GM12878 (cell line): ENCODE results near the gene KMT2B. TPM values are rescaled to one million over a fixed set of nuclear protein-coding genes. Genes with fewer than 3 reads are reported as not detected.

Experiments used
- ATAC-seq: fragments of 200-7000 bp; cut with Tn5 transposase; 3 replicates; pipeline ENCODE4 v1.9.1; 2020; ENCODE audit warnings: mild to moderate bottlenecking, moderate library complexity
- BruUV-seq: library from RNA; stranded (reverse); fragments of 400-500 nt; replicated peaks from 2 replicates; lab custom pipeline; 2021; lab: Mats Ljungman, UMichigan
- CTCF ChIA-PET: fragments of 300-600 bp; sonication (Branson Sonifier 250); formaldehyde crosslinking; extraction: SDS; loops from one replicate; lab custom pipeline; 2021; ENCODE audit warnings: inconsistent platforms; lab: Yijun Ruan, JAX
- POLR2A ChIA-PET: fragments of 350-600 bp; formaldehyde crosslinking; extraction: SDS; loops from one replicate; lab custom pipeline; 2021; ENCODE audit warnings: inconsistent platforms; lab: Charles Lee
- RAD21 ChIA-PET: fragments of 300-600 bp; sonication (Branson Sonifier 250); formaldehyde crosslinking; loops from one replicate; lab custom pipeline; 2023; ENCODE audit warnings: antibody characterized with exemption; ENCODE audit not compliant: unreplicated experiment; lab: Charles Lee
- SMC1A ChIA-PET: fragments of 300-600 bp; sonication (Branson Sonifier 250); formaldehyde crosslinking; loops from one replicate; lab custom pipeline; 2023; ENCODE audit not compliant: unreplicated experiment, uncharacterized antibody; lab: Charles Lee
- DNase-seq: peaks from one replicate; pipeline ENCODE4 v3.0.0-alpha.2; 2011; ENCODE audit warnings: low read depth, low spot score
- FAIRE-seq: peaks from 3 replicates; lab custom pipeline; 2011; peaks lifted over from hg19 to GRCh38; lab: Jason Lieb, UNC
- H2AFZ ChIP-seq: 2 replicates; pipeline ENCODE4 v1.6.0; 2011; ENCODE audit warnings: low read depth, low read length, control low read depth; ENCODE audit not compliant: control insufficient read depth
- H3K27ac ChIP-seq: 2 replicates; pipeline ENCODE4 v1.5.1; 2011; ENCODE audit warnings: control low read depth; ENCODE audit not compliant: control insufficient read depth, insufficient read depth
- H3K27me3 ChIP-seq, 2 experiments: replicated peaks in 1 of 2; 2 replicates each; pipeline versions ENCODE4 v1.6.0 to v1.6.1; 2011; ENCODE audit warnings: low read length in 1 of 2; ENCODE audit not compliant: control insufficient read depth in 2 of 2, insufficient read depth in 2 of 2
- H3K36me3 ChIP-seq, 2 experiments: 2 replicates each; pipeline ENCODE4 v1.5.1; 2011; ENCODE audit warnings: low read length in 1 of 2; ENCODE audit not compliant: control insufficient read depth in 2 of 2, insufficient read depth in 2 of 2
- H3K4me1 ChIP-seq: 2 replicates; pipeline ENCODE4 v1.6.1; 2011; ENCODE audit warnings: mild to moderate bottlenecking, low read length, moderate library complexity, mixed read lengths; ENCODE audit not compliant: control insufficient read depth, insufficient read depth
- H3K4me2 ChIP-seq: 2 replicates; pipeline ENCODE4 v1.6.0; 2011; ENCODE audit warnings: control low read depth; ENCODE audit not compliant: control insufficient read depth, insufficient read depth
- H3K4me3 ChIP-seq: fragments of 200-600 bp; sonication (generic); 2 replicates; pipeline ENCODE4 v1.5.1; 2016
- H3K79me2 ChIP-seq: 2 replicates; pipeline ENCODE4 v1.6.0; 2011; ENCODE audit warnings: low read length; ENCODE audit not compliant: control insufficient read depth, insufficient read depth
- H3K9ac ChIP-seq: 2 replicates; pipeline ENCODE4 v1.8.0; 2011; ENCODE audit warnings: low read length, control low read depth, mixed read lengths; ENCODE audit not compliant: control insufficient read depth, insufficient read depth
- H3K9me3 ChIP-seq: replicated peaks from 3 replicates; pipeline ENCODE4 v1.5.1; 2011; ENCODE audit warnings: mild to moderate bottlenecking, low read length; ENCODE audit not compliant: control insufficient read depth, insufficient read depth
- H4K20me1 ChIP-seq: 2 replicates; pipeline ENCODE4 v1.6.0; 2011; ENCODE audit not compliant: control insufficient read depth, insufficient read depth
- BMI1 ChIP-seq: fragments of 450-650 bp; IDR thresholded peaks from 2 replicates; pipeline ENCODE4 v1.6.1; 2016; ENCODE audit warnings: mild to moderate bottlenecking, moderate library complexity, borderline replicate concordance
- BRCA1 ChIP-seq: IDR thresholded peaks from 2 replicates; pipeline ENCODE4 v1.6.1; 2011; ENCODE audit warnings: low read depth, low read length, improper control_type of control experiment
- CREM ChIP-seq: IDR thresholded peaks from 2 replicates; pipeline ENCODE4 v1.6.1; 2014; ENCODE audit warnings: antibody characterized with exemption, low read depth
- DPF2 ChIP-seq: fragments of 450-650 bp; IDR thresholded peaks from 2 replicates; pipeline ENCODE4 v1.6.1; 2017; ENCODE audit warnings: mild to moderate bottlenecking
- ESRRA ChIP-seq: IDR thresholded peaks from 2 replicates; pipeline ENCODE4 v1.6.1; 2012; ENCODE audit warnings: mild to moderate bottlenecking, low read length, improper control_type of control experiment
- FOS ChIP-seq: IDR thresholded peaks from 3 replicates; pipeline ENCODE4 v1.6.1; 2011; ENCODE audit warnings: borderline replicate concordance; ENCODE audit not compliant: insufficient read length; ENCODE audit errors: extremely low read depth
- GATAD2B ChIP-seq: fragments of 450-650 bp; conservative IDR thresholded peaks from 2 replicates; pipeline ENCODE4 v1.6.1; 2017; ENCODE audit warnings: low read depth, mild to moderate bottlenecking, moderate library complexity
- HDAC6 ChIP-seq: fragments of 200-600 bp; sonication (generic); IDR thresholded peaks from one replicate; pipeline ENCODE4 v1.8.0; 2017; ENCODE audit warnings: antibody characterized with exemption; ENCODE audit not compliant: unreplicated experiment
- JUND ChIP-seq: IDR thresholded peaks from 2 replicates; pipeline ENCODE4 v1.6.1; 2012; ENCODE audit warnings: low read depth, mild to moderate bottlenecking, low read length, improper control_type of control experiment, moderate library complexity
- KDM1A ChIP-seq: fragments of 200-600 bp; sonication (generic); IDR thresholded peaks from 2 replicates; pipeline ENCODE4 v1.6.1; 2016; ENCODE audit warnings: borderline replicate concordance
- MEF2B ChIP-seq: fragments of 450-650 bp; IDR thresholded peaks from 2 replicates; pipeline ENCODE4 v1.6.1; 2018; ENCODE audit warnings: mild to moderate bottlenecking, moderate library complexity; ENCODE audit not compliant: partially characterized antibody, poor library complexity, severe bottlenecking
- NFYA ChIP-seq: IDR thresholded peaks from 2 replicates; pipeline ENCODE4 v1.6.1; 2011; ENCODE audit warnings: low read depth, mild to moderate bottlenecking, low read length, improper control_type of control experiment, borderline replicate concordance
- NR2C2 ChIP-seq: IDR thresholded peaks from 2 replicates; pipeline ENCODE4 v1.6.1; 2011; ENCODE audit warnings: borderline replicate concordance, low read depth; ENCODE audit not compliant: control insufficient read depth, insufficient read length
- PKNOX1 ChIP-seq: fragments of 450-650 bp; IDR thresholded peaks from 2 replicates; pipeline ENCODE4 v1.6.1; 2016; ENCODE audit warnings: mild to moderate bottlenecking
- SMAD1 ChIP-seq: fragments of 450-650 bp; IDR thresholded peaks from 2 replicates; pipeline ENCODE4 v1.6.1; 2018; ENCODE audit warnings: mild to moderate bottlenecking, low read depth; ENCODE audit not compliant: partially characterized antibody
- STAT1 ChIP-seq: fragments of 450-650 bp; conservative IDR thresholded peaks from 2 replicates; pipeline ENCODE4 v1.6.1; 2014; ENCODE audit warnings: antibody characterized with exemption, mild to moderate bottlenecking
- TAF1 ChIP-seq: IDR thresholded peaks from 2 replicates; pipeline ENCODE4 v1.6.1; 2011; ENCODE audit warnings: mild to moderate bottlenecking, low read depth, low read length, borderline replicate concordance
- TCF7 ChIP-seq: IDR thresholded peaks from 2 replicates; pipeline ENCODE4 v1.6.1; 2014; ENCODE audit warnings: antibody characterized with exemption, borderline replicate concordance
- WGBS: methylation state at CpG from one replicate; pipeline ENCODE4 v1.1.6; 2016; ENCODE audit warnings: low lambda C conversion rate; ENCODE audit not compliant: insufficient replicate concordance, insufficient coverage; ENCODE audit errors: missing lambda C conversion rate; 5-methylcytosine and 5-hydroxymethylcytosine counted together
- in situ Hi-C: fragments of 300-500 bp; cut with MboI; formaldehyde crosslinking; loops from 9 replicates; pipeline ENCODE4 v1.14.3; 2018; ENCODE audit warnings: mixed read lengths
- intact Hi-C: fragments of 100-400 bp; cut with micrococcal nuclease; formaldehyde crosslinking; loops from one replicate; pipeline ENCODE4 v1.14.2; 2022; ENCODE audit not compliant: unreplicated experiment
- polyA plus RNA-seq, 11 experiments: library from polyadenylated mRNA; depleted of rRNA in 4 of 11; unstranded in 6 of 11; stranded (reverse) in 5 of 11; fragments of >200 nt; fragmentation: Nextera tagmentation in 4 of 11; fragmentation: Illumina TruSeq in 1 of 11; extraction: Ambion mirVana in 4 of 11; extraction: Trizol in 1 of 11; gene quantifications; 1 replicate in 1 of 11; 2 replicates in 10 of 11; pipeline versions ENCODE4 v1.2.1 to v1.2.3, GENCODE V29; 2011 to 2016; ENCODE audit warnings: inconsistent platforms in 2 of 11, missing spikeins in 2 of 11, low read depth in 1 of 11
- total RNA-seq, 4 experiments: library from RNA; depleted of rRNA in 3 of 4; stranded (reverse); fragments of >200 nt in 3 of 4; fragmentation: Illumina TruSeq in 1 of 4; extraction: Trizol in 1 of 4; gene quantifications; 2 replicates each; pipeline versions ENCODE4 v1.2.1 to v1.2.3, GENCODE V29; 2013 to 2021
- TF ChIP-seq, protein P1 (sequence below): fragments of 450-650 bp; formaldehyde crosslinking; IDR thresholded peaks from 2 replicates; pipeline ENCODE4 v1.4.0; 2022; ENCODE audit warnings: mild to moderate bottlenecking, moderate library complexity
- TF ChIP-seq, protein P2 (sequence below): fragments of 450-650 bp; IDR thresholded peaks from 2 replicates; pipeline ENCODE4 v1.6.1; 2018; ENCODE audit warnings: mild to moderate bottlenecking, low read depth, moderate library complexity; ENCODE audit not compliant: partially characterized antibody

KMT2B gene
- total and polyA plus RNA-seq, 10 of the 15 experiments (the other 5 are each of a cell fraction or from before 2014, with no cell fraction given): 0.71 to 35.6 (median 6.0) TPM

DNA sequence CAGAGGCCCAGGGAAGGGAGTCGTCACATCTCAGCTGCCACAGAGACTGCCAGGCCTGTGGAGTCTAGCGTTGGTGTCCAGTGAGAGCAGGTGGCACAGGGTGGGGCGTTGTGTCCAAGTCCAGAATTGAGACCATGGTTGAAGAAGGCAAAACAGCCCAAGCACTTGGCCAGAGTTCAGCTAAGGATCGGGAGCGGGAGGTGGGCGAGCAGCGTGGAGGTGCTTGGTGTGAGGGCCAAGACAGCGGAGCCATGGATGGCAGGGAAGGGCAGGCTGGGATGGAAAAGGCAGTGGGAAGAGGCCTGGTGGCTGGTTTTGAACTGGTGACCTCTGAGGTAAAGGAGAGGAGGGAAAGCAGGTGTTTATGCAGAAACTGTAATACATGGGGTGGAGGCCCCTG is 16.5 kb downstream of the KMT2B start:
- WGBS: over 99% methylated on average over 8 of the region's 8 CpGs
- Histone ChIP-seq H3K79me2 (no peaks in the 10 kb centered on the region), H3K27me3 (no peaks in the 10 kb centered on the region), H4K20me1 (no peaks in the 10 kb centered on the region), H3K4me3 (no peak overlapping the region), H3K4me1 (no peaks in the 10 kb centered on the region), H3K9me3 (no peaks in the 10 kb centered on the region), H3K27ac (no peak overlapping the region), H3K4me2 (no peak overlapping the region), H2AFZ (no peak overlapping the region), H3K9ac (no peak overlapping the region), H3K36me3 (peaks cover 16 to 51% of the 10 kb centered on the region in 2 experiments; a peak in 3 of 4 replicates)
- DNase-seq (no peak), FAIRE-seq (no peak), ATAC-seq (no peak)
- CTCF ChIA-PET: no interaction called here
- in situ Hi-C loops: no loop called here
- intact Hi-C loops: no loop called here
- SMC1A ChIA-PET: no interaction called here
- no TSS peak for BruUV-seq
- RAD21 ChIA-PET: no interaction called here
- no peak for TF ChIP-seq MEF2B
- no peak for TF ChIP-seq KDM1A
- no peak for TF ChIP-seq FOS
- TF ChIP-seq GATAD2B: no peak
- TF ChIP-seq BMI1: no peak
- no peak for TF ChIP-seq NFYA
- TF ChIP-seq, protein P1, sequence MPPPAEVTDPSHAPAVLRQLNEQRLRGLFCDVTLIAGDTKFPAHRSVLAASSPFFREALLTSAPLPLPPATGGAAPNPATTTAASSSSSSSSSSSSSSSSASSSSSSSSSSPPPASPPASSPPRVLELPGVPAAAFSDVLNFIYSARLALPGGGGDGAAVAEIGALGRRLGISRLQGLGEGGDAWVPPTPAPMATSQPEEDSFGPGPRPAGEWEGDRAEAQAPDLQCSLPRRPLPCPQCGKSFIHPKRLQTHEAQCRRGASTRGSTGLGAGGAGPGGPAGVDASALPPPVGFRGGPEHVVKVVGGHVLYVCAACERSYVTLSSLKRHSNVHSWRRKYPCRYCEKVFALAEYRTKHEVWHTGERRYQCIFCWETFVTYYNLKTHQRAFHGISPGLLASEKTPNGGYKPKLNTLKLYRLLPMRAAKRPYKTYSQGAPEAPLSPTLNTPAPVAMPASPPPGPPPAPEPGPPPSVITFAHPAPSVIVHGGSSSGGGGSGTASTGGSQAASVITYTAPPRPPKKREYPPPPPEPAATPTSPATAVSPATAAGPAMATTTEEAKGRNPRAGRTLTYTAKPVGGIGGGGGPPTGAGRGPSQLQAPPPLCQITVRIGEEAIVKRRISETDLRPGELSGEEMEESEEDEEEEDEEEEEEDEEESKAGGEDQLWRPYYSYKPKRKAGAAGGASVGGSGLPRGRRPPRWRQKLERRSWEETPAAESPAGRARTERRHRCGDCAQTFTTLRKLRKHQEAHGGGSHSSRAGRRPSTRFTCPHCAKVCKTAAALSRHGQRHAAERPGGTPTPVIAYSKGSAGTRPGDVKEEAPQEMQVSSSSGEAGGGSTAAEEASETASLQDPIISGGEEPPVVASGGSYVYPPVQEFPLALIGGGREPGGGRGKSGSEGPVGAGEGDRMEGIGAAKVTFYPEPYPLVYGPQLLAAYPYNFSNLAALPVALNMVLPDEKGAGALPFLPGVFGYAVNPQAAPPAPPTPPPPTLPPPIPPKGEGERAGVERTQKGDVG (CRISPR knock-in tag): no peak
- TF ChIP-seq TAF1: no peak
- no peak for TF ChIP-seq STAT1
- TF ChIP-seq TCF7: no peak
- no peak for TF ChIP-seq ESRRA
- no peak for TF ChIP-seq BRCA1
- no peak for TF ChIP-seq NR2C2
- TF ChIP-seq DPF2: no peak
- TF ChIP-seq, protein P2, sequence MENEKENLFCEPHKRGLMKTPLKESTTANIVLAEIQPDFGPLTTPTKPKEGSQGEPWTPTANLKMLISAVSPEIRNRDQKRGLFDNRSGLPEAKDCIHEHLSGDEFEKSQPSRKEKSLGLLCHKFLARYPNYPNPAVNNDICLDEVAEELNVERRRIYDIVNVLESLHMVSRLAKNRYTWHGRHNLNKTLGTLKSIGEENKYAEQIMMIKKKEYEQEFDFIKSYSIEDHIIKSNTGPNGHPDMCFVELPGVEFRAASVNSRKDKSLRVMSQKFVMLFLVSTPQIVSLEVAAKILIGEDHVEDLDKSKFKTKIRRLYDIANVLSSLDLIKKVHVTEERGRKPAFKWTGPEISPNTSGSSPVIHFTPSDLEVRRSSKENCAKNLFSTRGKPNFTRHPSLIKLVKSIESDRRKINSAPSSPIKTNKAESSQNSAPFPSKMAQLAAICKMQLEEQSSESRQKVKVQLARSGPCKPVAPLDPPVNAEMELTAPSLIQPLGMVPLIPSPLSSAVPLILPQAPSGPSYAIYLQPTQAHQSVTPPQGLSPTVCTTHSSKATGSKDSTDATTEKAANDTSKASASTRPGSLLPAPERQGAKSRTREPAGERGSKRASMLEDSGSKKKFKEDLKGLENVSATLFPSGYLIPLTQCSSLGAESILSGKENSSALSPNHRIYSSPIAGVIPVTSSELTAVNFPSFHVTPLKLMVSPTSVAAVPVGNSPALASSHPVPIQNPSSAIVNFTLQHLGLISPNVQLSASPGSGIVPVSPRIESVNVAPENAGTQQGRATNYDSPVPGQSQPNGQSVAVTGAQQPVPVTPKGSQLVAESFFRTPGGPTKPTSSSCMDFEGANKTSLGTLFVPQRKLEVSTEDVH: no peak
- TF ChIP-seq SMAD1: no peak
- no peak for TF ChIP-seq PKNOX1
- no peak for TF ChIP-seq HDAC6
- no peak for TF ChIP-seq JUND
- no peak for TF ChIP-seq CREM
- POLR2A ChIA-PET: no interaction called here
